Stimulated activated CD4-positive, alpha-beta T cell treated with anti-CD3 and anti-CD28 coated beads, Interleukin-12 subunit alpha, Interleukin-12 subunit beta, amount 100 ng/mL, for 24 hours (primary cell): ENCODE results near the gene S100A16.
"Not testable (repeated sequence)": the region's sequence is repeated elsewhere in the genome, so short reads cannot be mapped to it uniquely, and the experiment has no call there.

ENCODE experiments used
- DNase-seq, 2 experiments: peaks; one replicate each; pipeline ENCODE4 v3.0.0-alpha.2; 2020; ENCODE audit warnings: low read depth in 2 of 2

Gene S100A16

DNA sequence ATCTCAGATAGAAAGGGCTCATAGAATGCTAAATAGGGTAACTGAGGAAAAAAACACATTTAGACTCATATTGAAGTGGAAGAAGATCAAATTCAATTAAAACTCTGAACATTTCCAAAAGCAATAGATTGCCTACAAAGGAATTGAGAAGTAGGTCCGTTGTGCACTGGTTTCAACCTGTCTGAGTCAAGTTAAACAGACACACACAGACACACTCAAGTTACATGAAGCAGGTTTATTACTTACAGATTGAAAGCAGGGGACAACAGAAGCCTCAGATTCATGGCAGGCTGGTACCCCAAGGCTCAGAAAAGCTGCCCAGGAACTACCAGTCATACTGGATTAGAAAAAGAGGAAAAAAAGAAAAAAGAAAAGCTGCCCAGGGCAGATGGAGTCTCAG is 26.6 kb downstream of the S100A16 start:
- DNase-seq, result no peak

DNA sequence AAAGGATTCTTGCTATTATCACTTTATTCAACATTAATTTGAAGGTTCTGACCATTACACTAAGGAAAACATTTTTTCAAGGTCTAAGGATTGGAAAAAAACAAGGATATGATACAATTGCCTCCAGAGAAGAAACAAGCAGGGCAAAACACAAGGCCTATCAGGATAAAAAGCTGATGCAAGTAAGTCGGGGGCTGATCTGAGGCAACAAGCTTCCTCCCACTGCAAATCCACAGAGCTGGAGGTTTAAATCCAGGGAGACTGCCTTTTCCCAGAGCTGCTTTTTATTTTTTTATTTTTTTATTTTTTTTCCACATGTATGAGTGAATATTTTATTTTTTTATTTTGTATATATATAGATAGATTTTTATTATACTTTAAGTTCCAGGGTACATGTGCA is 27.9 kb downstream of the S100A16 start:
- no peak for DNase-seq

DNA sequence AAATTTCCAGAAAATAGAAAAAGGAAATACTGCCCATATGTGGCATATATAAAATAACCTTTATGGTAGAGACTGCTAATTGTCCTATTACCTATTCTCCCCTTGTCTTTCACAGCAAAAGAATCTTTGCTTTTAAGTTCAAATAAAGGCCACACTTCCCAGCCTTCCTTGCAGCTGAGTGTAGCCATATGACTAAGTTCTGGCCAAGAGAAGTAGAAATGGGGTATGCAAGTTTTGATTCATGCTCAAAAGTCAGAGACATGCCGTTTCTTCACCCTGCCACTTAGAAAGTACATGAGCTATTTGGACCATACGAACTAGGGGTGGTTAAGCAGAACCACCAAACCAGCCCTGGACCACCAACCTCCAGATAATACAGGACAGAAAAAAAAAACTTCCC is 29.0 kb downstream of the S100A16 start:
- DNase-seq, result no peak

DNA sequence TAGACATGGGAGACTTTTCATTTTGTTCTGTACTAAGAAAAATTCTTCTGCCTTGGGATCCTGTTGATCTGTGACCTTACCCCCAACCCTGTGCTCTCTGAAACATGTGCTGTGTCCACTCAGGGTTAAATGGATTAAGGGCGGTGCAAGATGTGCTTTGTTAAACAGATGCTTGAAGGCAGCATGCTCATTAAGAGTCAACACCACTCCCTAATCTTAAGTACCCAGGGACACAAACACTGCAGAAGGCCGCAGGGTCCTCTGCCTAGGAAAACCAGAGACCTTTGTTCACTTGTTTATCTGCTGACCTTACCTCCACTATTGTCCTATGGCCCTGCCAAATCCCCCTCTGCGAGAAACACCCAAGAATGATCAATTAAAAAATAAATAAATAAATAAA is 29.4 kb downstream of the S100A16 start:
- not testable (repeated sequence) for DNase-seq

DNA sequence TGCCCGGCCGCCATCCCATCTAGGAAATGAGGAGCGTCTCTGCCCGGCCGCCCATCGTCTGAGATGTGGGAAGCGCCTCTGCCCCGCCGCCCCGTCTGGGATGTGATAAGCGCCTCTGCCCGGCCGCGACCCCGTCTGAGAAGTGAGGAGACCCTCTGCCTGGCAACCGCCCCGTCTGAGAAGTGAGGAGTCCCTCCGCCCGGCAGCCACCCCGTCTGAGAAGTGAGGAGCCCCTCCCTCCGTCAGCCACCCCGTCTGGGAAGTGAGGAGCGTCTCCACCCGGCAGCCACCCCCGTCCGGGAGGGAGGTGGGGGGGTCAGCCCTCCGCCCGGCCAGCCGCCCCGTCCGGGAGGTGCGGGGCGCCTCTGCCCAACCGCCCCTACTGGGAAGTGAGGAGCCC is 30.1 kb downstream of the S100A16 start:
- DNase-seq, result not testable (repeated sequence)

DNA sequence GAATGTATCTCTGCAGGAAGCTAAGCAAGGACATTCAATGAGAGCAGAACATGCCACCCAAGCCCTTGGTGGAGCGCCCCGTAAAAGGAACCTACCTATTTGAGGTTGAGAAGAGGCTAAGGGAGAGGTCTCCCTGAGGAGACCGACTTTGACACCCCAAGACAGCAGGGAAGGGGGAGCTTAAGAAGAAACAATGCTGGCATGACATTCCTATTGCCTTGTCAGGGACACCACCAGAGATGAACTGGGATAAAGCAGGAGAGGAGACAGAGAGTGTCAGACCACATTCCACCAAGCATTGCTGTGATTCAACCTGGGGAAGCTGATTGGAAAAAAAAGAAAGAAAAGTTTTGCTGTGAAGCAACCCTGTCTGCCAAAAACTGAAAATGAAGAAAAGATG is 34.0 kb downstream of the S100A16 start:
- no peak for DNase-seq

DNA sequence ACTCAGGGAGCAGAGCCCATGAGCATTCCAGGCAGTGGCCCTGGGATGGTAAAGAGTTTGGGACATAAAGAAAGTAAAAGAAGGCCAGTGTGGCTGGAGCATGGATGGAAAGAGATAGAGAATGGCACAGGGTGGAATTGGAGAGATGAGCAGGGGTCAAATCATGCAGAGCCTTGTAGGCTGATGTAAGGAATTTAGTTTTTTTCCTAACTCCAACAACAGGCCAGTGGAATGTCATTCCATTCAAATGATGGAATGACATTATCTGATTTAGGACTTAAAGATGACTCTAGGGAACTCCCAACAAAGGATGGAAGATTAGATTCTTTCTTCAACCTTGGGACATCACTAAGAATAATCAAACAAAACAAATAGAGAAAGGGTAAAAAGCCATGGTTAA is 34.4 kb downstream of the S100A16 start:
- DNase-seq, result no peak

DNA sequence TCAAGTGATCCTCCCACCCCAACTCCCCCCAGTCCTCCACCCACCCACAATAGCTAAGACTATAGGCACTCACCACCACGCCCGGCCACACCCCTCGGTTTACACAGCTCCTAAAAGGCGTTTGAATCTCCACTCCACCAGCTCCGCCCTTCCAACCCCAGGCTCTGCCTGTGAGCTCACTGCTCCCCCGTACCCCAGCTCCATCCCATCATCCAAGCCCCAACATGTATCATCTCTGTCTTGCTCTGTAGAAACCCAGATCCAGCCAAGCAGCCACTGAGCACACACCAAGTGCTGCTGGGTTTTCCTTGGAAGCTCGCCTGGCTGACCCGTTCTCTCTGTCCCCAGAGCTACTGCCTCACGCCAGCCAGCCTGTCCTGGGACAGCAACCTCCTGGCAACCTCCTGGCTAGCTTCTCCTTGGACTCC is 35.3 kb downstream of the S100A16 start:
- no peak for DNase-seq

DNA sequence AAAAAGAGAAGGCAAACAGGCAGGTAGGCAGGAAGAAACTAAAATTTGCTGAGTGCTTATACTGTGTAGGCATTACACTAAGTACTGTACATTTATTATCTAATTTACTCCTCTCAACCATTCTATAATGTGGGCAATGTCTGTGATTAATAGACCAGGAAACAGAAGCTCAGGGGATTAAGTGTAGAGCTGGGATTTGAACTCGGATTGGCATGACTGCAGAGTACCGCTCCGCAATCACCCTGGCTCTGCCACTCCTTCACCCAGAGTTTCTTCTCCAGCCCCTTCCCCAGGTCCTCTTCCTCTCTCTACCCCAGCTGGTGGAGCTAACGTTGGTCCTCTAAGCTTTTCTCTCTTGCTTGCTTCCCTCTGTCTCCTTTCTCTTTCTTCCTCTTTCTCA is 35.8 kb downstream of the S100A16 start:
- DNase-seq, result no peak

DNA sequence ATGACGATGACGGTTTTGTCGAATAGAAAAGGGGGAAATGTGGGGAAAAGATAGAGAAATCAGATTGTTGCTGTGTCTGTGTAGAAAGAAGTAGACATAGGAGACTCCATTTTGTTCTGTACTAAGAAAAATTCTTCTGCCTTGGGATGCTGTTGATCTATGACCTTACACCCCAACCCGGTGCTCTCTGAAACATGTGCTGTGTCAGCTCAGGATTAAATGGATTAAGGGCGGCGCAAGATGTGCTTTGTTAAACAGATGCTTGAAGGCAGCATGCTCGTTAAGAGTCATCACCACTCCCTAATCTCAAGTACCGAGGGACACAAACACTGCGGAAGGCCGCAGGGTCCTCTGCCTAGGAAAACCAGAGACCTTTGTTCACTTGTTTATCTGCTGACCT is 37.4 kb downstream of the S100A16 start:
- DNase-seq, result not testable (repeated sequence)

DNA sequence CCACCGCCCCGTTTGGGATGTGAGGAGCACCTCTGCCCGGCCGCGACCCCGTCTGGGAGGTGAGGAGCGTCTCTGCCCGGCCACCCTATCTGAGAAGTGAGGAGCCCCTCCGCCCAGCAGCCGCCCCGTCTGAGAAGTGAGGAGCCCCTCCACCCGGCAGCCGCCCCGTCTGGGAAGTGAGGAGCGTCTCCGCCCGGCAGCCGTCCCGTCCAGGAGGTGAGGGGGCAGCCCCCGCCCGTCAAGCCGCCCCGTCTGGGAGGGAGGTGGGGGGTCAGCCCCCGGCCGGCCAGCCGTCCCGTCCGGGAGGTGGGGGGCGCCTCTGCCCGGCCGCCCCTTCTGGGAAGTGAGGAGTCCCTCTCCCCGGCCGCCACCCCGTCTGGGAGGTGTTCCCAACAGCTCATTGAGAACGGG is 37.9 kb downstream of the S100A16 start:
- not testable (repeated sequence) for DNase-seq

DNA sequence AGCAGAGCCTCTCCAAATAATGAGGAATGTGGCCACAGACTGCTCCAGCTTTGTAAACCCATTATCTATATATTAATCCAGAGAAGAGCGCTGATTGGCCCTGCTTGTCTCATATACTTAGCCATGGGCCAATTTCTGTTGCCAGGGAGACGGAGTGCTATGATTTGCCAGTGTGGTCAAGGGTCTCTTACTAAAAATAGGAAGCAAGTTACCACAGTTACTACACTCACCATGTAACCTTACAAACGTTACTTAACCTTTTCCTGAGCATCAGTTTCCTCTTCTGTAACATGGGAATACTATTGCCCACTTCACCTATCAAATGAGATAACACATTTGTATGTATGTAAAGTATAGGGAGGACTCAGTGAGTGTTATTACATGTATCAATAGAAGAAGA is 39.6 kb downstream of the S100A16 start:
- no peak for DNase-seq

DNA sequence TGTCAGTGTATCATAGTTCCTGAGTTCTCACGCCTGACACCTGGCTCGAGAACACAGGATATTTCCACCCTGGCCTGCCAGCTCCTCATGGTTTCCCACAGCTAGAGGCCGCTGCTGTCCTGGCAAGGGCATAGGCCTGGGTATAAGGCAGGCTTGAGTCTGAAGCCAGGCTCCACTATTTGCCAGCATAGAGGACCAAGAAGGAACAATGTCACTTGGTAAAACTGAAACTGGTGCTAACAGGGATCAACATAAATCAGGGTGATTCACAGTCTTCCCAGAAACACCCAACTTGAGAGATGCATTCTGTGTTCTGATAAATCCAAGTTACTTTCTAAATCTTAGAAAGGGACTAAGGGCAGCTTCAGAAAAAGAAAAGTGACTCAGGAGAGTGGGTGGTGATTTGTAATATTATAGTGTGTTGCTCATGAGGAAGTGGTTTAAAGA is 40.3 kb downstream of the S100A16 start:
- DNase-seq, result peak in 1 of 2 experiments; percentile 43

DNA sequence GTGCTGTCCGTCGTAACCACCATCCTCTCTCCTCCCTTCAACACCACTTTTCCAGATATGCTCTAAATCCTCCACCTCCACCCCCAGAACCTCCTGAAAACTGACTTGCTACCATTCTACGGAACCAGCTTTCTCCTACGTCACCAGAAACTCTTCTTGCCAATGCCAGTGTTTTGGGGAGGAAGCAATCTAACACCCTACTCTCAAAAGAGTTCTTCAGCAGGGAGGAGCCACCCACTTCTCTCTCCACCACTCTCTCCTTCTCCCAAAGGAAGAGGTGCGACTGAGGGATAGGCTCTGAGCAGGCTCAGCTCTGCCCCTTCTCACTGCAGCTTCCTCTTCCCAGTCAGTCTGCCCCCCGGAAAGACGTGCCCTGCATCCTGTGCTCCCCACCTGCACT is 41.2 kb downstream of the S100A16 start:
- DNase-seq, result no peak

DNA sequence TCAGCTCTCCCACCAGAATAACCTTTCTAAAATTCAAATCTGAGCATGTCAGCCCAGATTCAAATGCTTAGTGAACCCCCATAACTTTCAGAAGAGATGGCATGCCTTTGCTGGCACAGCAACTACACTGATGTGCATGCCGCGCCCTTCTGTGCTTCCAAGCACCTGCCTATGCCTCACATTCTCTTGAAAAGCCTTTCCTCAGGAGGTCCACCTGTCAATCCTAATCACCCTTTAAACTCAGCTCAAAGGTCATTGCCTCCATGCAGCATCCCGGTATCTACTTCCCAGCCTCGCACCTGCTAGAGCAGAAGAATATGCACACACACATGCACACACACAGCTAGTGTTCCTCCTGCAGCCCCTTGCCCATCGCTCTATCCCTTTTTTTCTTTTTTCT is 42.1 kb downstream of the S100A16 start:
- no peak for DNase-seq

DNA sequence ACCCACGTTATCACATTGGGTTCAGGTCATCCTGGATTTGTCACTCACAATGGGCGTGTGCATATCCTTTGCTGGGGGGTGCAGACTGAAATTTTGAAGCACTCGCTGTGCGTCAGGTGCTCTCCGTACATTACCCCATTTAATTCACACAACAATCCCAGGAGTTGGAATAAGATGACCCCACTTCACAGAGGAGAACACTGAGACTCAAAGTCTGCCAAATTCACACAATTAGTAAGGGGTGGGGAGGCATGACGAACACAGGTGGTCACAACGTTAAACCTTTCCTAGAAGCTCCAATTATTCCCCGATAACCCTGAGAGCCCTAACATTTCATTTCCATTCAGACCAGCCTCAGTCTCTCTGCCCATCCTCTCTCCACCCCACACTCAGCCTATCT is 43.5 kb downstream of the S100A16 start:
- DNase-seq, result no peak

DNA sequence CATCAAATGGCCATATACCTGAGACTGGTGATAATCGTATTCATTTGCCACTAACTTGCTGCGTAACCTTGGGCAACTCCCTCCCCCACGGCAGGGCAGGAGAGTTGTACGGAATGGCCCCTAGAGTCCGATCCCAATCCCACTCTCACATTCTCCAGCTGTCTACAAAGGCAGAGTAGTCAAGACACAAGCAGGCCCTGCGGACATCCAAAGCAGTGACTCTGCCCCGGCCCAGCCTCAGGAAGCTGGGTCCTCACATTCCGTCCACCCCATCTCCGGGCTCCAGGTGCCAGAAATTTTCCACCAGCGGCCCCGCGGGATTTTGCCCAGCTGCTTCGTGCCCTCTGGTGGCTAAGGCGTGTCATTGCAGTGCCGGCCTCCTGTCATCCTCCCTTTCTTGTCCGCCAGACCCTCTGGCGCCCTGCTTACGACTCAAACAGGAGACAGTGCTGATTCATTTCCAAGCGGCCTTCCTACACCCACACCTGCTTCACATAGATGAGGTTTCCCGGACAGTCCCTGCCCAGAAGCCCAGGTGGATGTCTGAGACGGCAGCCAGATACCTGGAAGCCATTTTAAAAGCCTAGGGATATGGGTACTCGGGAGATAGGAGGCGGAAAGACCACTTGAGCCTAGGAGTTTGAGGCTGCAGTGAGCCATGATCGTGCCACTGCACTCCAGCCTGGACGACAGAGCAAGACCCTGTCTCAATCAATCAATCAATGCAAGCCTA is 44.4 kb downstream of the S100A16 start:
- peak; percentile 69 to 89 for DNase-seq

DNA sequence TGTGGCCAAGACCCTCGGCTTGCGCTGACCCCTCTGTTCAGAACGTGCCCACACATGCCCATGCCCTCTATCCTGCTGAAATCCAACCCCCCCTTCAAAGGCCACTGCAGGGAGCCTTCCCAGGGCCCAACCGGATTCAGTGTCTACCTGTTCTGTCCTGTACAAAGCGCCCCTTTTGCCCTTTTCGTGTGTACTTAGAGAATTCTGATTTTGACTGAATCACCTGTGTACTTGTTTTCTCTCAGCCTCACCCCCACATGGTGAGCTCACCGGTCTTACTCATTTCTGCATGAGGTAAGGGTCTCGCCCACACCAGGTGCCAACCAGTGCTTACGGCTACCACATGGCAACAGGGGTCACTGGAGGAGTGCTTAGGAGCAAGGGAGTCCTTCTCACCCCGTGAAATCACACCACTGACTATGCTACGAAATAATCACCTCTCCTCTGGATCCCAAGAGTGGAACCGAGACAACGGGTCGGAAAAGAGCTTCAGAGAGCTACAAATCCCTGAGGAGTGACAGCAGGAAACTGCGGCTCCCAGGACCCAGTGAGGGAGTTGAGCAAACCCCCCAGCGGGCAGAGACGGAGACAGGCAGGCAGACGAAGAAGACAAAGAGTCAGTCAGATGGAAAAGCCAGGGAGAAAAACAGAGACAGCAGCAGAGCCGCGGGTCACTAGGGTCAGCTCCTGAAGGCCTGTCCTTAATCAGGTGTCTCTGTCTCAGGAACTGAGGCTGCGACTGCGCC is 45.1 kb downstream of the S100A16 start:
- peak in 1 of 2 experiments; percentile 32 for DNase-seq

DNA sequence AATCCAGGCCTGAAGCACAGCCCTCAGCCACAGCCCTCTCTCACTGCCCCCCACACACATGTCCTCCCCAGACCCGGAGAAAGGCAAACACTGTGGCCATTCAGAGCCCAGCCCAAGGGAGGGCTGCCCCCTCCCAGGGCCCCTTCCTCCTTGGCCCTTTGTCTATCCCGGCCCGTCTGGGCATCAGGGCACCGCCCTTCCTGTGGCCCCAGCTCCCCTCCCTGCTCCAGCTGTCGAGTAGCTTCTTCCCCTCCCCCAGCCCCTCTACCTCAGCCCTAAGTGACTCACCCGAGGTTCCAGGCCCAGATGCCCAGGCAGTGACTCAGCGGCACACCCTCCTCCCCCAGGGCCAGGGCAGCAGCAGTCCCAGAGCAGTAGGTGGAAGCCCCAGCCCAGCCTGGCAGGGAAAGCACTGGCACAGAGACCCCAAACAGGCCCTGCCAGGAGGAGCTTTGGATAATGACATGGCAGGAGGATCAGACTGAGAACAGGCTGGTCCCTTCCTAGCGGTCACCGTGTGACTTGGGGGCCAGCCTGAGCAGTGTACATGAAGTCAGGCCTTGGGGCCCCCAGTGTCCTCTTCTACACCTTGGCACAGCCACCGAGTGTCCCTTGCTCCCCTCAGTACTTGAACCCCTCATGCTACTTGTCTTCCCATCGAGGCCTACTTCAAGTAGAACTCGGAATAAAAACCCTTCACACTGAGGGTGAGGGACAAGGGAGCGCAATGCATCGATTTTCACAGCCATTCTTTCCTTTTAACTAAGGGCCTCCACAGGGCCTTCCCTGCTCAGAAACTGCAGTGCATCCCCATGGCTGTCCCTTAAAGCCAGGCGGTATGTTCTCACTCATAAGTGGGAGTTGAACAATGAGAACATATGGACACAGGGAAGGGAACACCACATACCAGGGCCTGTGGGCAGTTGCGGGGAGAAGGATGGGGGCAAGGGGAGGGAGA is 46.2 kb downstream of the S100A16 start:
- DNase-seq, result peak; percentile 74 to 86

DNA sequence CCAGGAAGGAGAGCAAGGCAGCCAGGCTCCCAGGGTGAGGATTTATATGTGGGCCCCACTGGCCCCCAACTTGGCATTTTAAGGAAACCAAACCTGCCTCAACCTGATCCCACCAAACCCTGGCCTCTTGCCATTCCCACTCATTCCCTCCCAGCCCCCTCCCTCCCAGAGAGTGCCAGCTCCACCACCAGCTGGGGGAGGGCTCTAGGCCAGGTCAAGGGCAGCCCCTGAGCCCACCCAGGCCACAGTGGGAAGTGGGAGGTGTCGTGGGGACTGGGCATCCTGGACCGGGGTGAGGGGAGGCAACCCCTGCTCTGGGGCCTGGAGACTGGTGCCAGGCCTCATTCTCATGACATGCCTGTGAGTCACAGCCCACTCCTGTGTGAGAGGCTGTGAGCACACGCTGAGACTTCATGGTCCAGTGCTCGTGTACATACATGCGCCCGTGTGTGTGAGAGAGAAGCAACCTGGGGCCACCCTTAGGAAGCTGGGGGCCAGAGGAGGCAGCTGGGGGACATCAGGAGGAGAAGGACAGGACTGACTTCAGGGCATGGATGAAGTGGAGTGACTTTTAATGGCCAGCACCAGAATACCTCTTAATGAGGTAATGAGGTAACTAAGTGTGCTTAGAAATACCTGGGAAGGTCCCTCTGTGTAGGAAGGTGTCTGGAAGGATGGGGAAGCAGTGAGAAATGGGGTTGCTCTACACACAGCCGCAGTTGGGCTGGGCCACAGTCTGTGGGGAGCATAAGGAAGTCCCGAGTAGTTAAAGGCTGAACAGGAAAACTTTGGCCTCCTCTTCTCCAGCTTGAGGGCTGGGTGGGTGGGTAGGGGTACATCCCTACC is 47.2 kb downstream of the S100A16 start, which contains the start of gene S100A2:
S100A2 (minus strand) TSS at position 316 of the 846 bp plus-strand sequence. CDS start 1,967 bp downstream, outside the sequence.
- DNase-seq, result peak; percentile 37 to 41

DNA sequence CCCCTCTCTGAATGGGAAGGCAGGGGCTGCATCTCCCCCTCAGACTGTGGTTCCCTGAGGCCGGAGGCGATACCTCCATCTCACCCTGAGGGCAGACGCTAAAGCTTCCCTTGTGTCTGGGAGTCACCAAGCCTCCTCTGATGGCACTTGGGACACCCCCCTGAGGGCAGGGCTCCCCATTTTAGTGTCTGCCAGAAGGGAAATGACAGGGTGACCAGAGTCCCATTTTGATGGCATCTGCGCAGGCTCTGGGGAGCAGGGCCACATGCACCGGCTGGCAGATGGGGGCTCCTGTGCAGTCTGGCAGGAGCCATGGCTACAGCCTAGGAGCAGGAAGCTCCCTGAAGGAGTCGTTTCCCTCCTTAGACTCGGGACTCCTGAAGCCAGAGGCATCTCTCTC is 48.9 kb downstream of the S100A16 start:
- no peak for DNase-seq
